WERI-Rb-1 (cell line): ENCODE measurements around the gene COMMD1.
"Not testable (repeated sequence)": the region's sequence is repeated elsewhere in the genome, so short reads cannot be mapped to it uniquely, and the experiment has no call there.

Source experiments
- DNase-seq: peaks from one replicate; pipeline ENCODE4 v3.0.0-alpha.2; 2020
- H3K27ac ChIP-seq: fragments of 250-450 bp; sonication (Bioruptor Pico); 2 replicates; pipeline ENCODE4 v1.5.1; 2020; ENCODE audit warnings: mild to moderate bottlenecking, moderate library complexity
- H3K27me3 ChIP-seq: fragments of 250-450 bp; sonication (Bioruptor Pico); 2 replicates; pipeline ENCODE4 v1.5.1; 2021; ENCODE audit warnings: mild to moderate bottlenecking, low read depth, moderate library complexity; ENCODE audit not compliant: insufficient read depth, severe bottlenecking
- H3K36me3 ChIP-seq: fragments of 250-450 bp; sonication (Bioruptor Pico); 2 replicates; pipeline ENCODE4 v1.5.1; 2020; ENCODE audit warnings: mild to moderate bottlenecking, moderate library complexity
- H3K4me3 ChIP-seq: 2 replicates; pipeline ENCODE4 v1.5.1; 2011; ENCODE audit warnings: low read depth, mild to moderate bottlenecking, control low read depth, low read length
- H3K9me3 ChIP-seq: fragments of 250-450 bp; sonication (Bioruptor Pico); 2 replicates; pipeline ENCODE4 v1.5.1; 2021; ENCODE audit warnings: mild to moderate bottlenecking, moderate library complexity; ENCODE audit not compliant: severe bottlenecking
- TF ChIP-seq, protein P1 (sequence below): IDR thresholded peaks from 2 replicates; pipeline ENCODE4 v1.5.1; 2011; ENCODE audit warnings: low read depth, mild to moderate bottlenecking, control low read depth, inconsistent platforms, low read length

The COMMD1 gene

DNA sequence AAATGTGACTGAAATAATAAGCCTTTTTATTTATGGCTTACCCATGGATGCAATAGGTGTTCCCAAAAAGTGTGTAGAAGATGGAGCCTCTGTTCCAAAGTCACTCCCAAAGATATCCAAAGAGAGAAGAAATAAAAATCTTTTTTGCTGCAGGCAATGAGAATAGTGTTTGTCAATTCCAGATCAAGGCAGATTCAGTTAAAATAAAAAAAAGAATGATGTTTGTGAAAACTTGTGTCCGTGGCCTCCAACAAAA lies 43.9 kb downstream of the COMMD1 start:
- H3K9me3 ChIP-seq, result no peaks in the 10 kb centered on the region
- no peak overlapping the region for H3K27ac ChIP-seq
- H3K4me3 ChIP-seq, result no peak overlapping the region
- H3K36me3 ChIP-seq, result no peaks in the 10 kb centered on the region
- TF ChIP-seq, protein P1, sequence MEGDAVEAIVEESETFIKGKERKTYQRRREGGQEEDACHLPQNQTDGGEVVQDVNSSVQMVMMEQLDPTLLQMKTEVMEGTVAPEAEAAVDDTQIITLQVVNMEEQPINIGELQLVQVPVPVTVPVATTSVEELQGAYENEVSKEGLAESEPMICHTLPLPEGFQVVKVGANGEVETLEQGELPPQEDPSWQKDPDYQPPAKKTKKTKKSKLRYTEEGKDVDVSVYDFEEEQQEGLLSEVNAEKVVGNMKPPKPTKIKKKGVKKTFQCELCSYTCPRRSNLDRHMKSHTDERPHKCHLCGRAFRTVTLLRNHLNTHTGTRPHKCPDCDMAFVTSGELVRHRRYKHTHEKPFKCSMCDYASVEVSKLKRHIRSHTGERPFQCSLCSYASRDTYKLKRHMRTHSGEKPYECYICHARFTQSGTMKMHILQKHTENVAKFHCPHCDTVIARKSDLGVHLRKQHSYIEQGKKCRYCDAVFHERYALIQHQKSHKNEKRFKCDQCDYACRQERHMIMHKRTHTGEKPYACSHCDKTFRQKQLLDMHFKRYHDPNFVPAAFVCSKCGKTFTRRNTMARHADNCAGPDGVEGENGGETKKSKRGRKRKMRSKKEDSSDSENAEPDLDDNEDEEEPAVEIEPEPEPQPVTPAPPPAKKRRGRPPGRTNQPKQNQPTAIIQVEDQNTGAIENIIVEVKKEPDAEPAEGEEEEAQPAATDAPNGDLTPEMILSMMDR, result no peak
- no peak for DNase-seq
- no peaks in the 10 kb centered on the region for H3K27me3 ChIP-seq

DNA sequence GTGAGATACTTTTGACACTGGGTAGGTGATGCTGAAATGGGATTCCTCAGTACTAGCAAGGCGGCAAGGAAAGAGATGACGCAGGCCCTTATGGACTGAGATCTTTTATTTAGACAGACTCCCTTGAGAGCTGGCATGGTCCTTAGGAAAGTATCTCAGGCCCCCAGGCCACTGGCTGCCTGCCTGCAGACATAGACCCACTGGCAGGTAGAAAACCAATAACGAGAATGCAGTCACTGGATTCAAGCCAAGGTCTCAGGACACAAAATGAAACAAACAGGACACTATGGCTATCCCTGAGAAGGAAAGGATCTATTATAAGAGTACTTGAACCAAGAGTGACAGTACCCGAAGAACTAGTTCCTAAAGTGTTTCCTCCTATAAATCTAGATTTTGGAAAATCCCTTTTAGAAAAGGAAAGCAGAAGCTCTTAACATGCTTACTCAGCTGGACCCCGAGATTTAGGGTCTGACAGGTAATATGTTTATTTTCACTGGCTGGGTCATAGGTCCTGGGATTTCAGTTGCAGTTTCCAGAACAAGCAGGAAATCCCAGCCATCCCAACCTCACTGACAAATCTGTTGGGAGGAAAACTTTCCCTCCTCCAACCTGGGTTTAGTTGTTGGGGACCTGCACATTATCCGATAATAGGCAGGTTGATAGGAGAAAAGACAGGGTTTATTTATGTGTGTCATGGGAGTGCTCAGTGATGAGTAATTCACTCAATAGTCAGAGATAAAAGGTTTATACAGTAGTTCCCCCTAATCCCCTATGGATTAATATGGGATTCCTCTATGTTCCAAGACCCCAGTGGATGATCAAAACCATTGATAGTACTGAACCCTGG lies 44.5 kb downstream of the COMMD1 start:
- Histone ChIP-seq H3K9me3 (no peaks in the 10 kb centered on the region), H3K36me3 (no peaks in the 10 kb centered on the region), H3K4me3 (no peak overlapping the region), H3K27me3 (no peaks in the 10 kb centered on the region), H3K27ac (no peak overlapping the region)
- TF ChIP-seq, protein P1, result no peak
- DNase-seq, result no peak

GRCh38 chr2:61950571-61951315 lies 45.3 kb downstream of the COMMD1 start:
- Histone ChIP-seq H3K36me3 (no peaks in the 10 kb centered on the region), H3K9me3 (no peaks in the 10 kb centered on the region), H3K4me3 (no peak overlapping the region), H3K27ac (no peak overlapping the region), H3K27me3 (no peaks in the 10 kb centered on the region)
- TF ChIP-seq, protein P1, result no peak
- no peak for DNase-seq

DNA sequence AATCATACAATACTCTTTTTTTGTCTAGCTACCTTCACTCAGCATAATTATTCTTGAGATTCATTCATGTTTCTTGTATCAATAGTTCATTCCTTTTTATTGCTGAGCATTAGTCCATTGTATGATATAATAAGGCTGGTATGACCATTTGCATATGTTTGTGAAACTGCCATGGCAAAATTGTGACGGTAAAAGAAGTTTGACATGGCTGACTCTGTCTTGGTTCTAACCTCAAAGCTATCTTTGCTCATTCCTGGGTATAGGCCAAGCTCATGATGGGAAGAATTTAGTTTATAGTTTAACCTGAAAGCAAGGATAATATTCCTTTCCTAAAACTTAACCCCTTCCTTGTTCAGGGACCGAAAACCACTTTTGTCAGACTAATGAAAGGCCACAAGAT lies 46.4 kb downstream of the COMMD1 start:
- H3K27ac ChIP-seq, result no peak overlapping the region
- no peaks in the 10 kb centered on the region for H3K36me3 ChIP-seq
- no peak overlapping the region for H3K4me3 ChIP-seq
- no peaks in the 10 kb centered on the region for H3K27me3 ChIP-seq
- H3K9me3 ChIP-seq, result no peaks in the 10 kb centered on the region
- TF ChIP-seq, protein P1, result no peak
- DNase-seq, result no peak

DNA sequence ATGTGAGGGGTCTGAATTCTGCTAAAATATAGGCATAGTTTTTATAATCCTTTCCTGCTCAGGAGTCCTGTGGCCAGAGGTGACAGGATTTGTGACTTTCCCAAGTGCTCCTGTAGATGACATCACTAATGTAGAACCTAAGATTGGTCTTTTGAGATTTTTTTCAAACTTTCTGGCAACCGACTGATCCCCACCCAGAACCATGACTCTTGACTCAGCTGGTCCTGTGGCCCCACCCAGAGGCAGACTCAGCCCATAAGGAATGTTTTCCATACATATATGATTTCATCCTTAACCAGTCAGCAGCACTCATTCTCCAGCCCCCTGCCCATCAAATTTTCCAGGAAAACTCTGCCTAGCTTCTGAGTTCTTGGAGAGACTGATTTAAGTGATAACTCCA lies 46.8 kb downstream of the COMMD1 start:
- TF ChIP-seq, protein P1, result no peak
- Histone ChIP-seq H3K27me3 (no peaks in the 10 kb centered on the region), H3K4me3 (no peak overlapping the region), H3K9me3 (no peaks in the 10 kb centered on the region), H3K36me3 (no peaks in the 10 kb centered on the region), H3K27ac (no peak overlapping the region)
- no peak for DNase-seq

DNA sequence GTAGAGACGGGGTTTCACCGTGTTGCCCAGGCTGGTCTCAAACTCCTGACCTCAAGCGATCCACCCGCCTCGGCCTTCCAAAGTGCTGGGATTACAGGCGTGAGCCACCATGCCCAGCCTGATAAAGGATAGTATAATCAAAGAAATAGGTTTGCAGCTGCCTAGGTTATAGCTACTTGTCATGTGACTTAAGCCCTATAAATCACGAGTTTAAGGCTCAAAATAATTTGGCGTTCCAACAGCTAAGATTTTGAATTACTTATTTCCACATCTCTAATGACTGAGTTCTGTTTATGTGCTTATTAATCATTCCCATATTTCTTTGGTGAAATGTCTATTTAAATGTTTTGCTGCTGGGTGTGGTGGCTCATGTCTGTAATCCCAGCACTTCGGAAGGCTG lies 49.4 kb downstream of the COMMD1 start:
- H3K36me3 ChIP-seq, H3K27ac ChIP-seq, DNase-seq, H3K4me3 ChIP-seq, H3K9me3 ChIP-seq, H3K27me3 ChIP-seq: not testable (repeated sequence)
